ENCODE measurements around the gene CEMIP. TPM values are rescaled to one million over a fixed set of nuclear protein-coding genes. Genes with fewer than 3 reads are reported as not detected.

Gene CEMIP
- total RNA-seq, 1 donor from 2014 or later, result 3.6 TPM

DNA sequence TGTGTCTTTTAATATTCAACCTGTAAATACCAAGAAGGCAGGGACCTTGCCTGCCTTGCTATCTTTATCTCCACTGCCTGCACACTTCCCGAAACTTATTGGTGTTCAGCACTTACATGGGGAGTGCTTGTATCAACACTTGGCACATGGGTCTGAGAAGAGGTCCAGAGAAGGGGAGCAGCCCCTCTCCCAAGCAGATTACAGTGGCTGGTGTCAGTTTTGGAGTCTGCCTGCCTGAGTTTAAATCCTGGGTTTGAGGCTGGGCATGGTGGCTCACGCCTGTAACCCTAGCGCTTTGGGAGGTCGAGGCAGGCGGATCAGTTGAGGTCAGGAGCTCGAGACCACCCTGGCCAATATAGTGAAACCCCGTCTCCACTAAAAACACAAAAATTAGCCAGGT, 190.1 kb downstream of the CEMIP start:
- H3K27me3 ChIP-seq (ENCODE audit: insufficient read depth, low read length), result no peaks in the 10 kb centered on the region
- H3K4me3 ChIP-seq (ENCODE audit: insufficient read depth, low read depth, low read length), result no peak overlapping the region
- H3K4me1 ChIP-seq (ENCODE audit: insufficient read depth, low read length), result peaks cover 8% of the 10 kb centered on the region
- no peak overlapping the region for H3K9ac ChIP-seq (ENCODE audit: low read length)
- Mint-ChIP-seq H3K4me1 (ENCODE audit: low read depth, unreplicated experiment) (peaks cover 14% of the 10 kb centered on the region), H3K9me3 (ENCODE audit: unreplicated experiment) (peaks cover 8% of the 10 kb centered on the region), H3K4me3 (ENCODE audit: unreplicated experiment) (no peak overlapping the region), H3K36me3 (ENCODE audit: low read depth, unreplicated experiment) (peaks cover 10% of the 10 kb centered on the region), H3K27ac (ENCODE audit: unreplicated experiment) (no peak overlapping the region), H3K27me3 (ENCODE audit: low read depth, unreplicated experiment) (no peaks in the 10 kb centered on the region)
- no peak for FAIRE-seq
- no peak for TF ChIP-seq EZH2 (IDR thresholded peaks at IDR 0.05; ENCODE audit: insufficient read depth, low read length)
- no peak for TF ChIP-seq CTCF (IDR thresholded peaks at IDR 0.05; ENCODE audit: insufficient read depth, low read depth, low read length)
- H2AFZ ChIP-seq (ENCODE audit: low read depth, low read length), result no peak overlapping the region
- DNase-seq (ENCODE audit: low read depth), result no peak
- no peak overlapping the region for H3K27ac ChIP-seq (ENCODE audit: low read depth, low read length)
- no peak overlapping the region for H3K4me2 ChIP-seq (ENCODE audit: low read length)
- peaks cover 3% of the 10 kb centered on the region for H3K36me3 ChIP-seq (ENCODE audit: insufficient read depth, low read length)
- H3K9me3 ChIP-seq (ENCODE audit: insufficient read depth, low read depth, low read length), result no peaks in the 10 kb centered on the region
- peaks cover 31% of the 10 kb centered on the region for H4K20me1 ChIP-seq (ENCODE audit: insufficient read depth, low read length)
- peaks cover 6% of the 10 kb centered on the region for H3K79me2 ChIP-seq (ENCODE audit: insufficient read depth, low read length)

DNA sequence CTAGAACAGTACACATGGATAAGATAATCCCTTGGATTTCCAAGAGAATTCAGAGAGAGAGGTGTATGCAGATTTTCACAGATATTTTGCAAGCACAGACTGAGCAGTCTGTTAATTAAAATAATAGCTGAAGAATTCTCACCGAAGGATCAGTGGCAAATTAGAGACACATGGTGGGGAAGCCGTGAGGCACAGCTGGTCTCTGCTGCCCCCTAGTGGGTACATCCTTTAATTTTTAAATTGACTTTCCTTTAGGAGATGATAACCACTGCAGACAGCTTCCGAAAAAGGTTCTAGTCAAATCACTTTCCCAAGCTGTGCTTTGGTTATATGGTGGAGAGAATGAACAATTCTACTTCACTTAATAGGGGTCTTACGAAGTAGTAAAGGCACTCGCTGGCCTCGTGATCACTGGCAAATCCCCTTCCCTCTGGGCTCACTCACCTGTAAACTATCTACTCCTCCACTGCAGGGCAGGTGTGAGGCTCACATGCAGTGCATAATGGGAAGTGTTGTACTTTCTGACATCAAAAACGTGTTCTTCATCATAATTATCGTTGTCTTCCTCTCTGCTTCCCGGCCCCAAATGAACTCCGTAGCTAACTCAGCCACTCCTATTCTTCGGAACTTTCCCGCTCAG, 191.0 kb downstream of the CEMIP start:
- H3K27ac Mint-ChIP-seq (ENCODE audit: unreplicated experiment), result no peak overlapping the region
- Histone ChIP-seq H2AFZ (ENCODE audit: low read depth, low read length) (no peak overlapping the region), H3K9me3 (ENCODE audit: insufficient read depth, low read depth, low read length) (no peaks in the 10 kb centered on the region), H3K4me1 (ENCODE audit: insufficient read depth, low read length) (peaks cover 8% of the 10 kb centered on the region), H3K4me3 (ENCODE audit: insufficient read depth, low read depth, low read length) (no peak overlapping the region), H3K9ac (ENCODE audit: low read length) (no peak overlapping the region), H3K79me2 (ENCODE audit: insufficient read depth, low read length) (peaks cover 6% of the 10 kb centered on the region), H4K20me1 (ENCODE audit: insufficient read depth, low read length) (peaks cover 35% of the 10 kb centered on the region), H3K27me3 (ENCODE audit: insufficient read depth, low read length) (no peaks in the 10 kb centered on the region), H3K4me2 (ENCODE audit: low read length) (no peak overlapping the region), H3K27ac (ENCODE audit: low read depth, low read length) (no peak overlapping the region), H3K36me3 (ENCODE audit: insufficient read depth, low read length) (peaks cover 3% of the 10 kb centered on the region)
- peaks cover 14% of the 10 kb centered on the region for H3K4me1 Mint-ChIP-seq (ENCODE audit: low read depth, unreplicated experiment)
- H3K4me3 Mint-ChIP-seq (ENCODE audit: unreplicated experiment), result no peak overlapping the region
- H3K27me3 Mint-ChIP-seq (ENCODE audit: low read depth, unreplicated experiment), result no peaks in the 10 kb centered on the region
- peaks cover under 1% of the 10 kb centered on the region for H3K9me3 Mint-ChIP-seq (ENCODE audit: unreplicated experiment)
- H3K36me3 Mint-ChIP-seq (ENCODE audit: low read depth, unreplicated experiment), result peaks cover 8% of the 10 kb centered on the region
- TF ChIP-seq EZH2 (IDR thresholded peaks at IDR 0.05; ENCODE audit: insufficient read depth, low read length) (no peak), CTCF (IDR thresholded peaks at IDR 0.05; ENCODE audit: insufficient read depth, low read depth, low read length) (peak; percentile 76)
- DNase-seq (ENCODE audit: low read depth) (no peak), FAIRE-seq (peak; percentile 29)

DNA sequence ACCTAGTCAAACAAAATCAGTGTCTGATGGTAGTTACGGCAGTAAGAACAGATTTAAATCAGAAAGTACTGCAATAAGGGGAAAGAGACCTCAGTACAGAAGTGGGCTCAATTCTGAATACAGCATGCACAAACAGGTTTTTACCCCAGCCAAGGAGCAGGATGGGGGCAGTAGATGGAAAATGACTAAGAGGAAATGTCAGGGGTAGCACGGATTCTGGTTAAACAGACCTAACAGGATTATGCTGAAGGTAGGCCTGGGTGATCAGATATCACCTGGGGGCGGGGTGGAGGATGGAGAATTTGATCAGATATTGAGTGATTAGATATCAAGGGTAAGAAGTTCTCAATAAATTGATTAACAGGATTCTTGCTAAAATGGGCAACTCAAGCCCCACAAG, 191.5 kb downstream of the CEMIP start:
- H3K4me1 Mint-ChIP-seq (ENCODE audit: low read depth, unreplicated experiment), result peaks cover 14% of the 10 kb centered on the region
- no peak overlapping the region for H2AFZ ChIP-seq (ENCODE audit: low read depth, low read length)
- no peak overlapping the region for H3K27ac Mint-ChIP-seq (ENCODE audit: unreplicated experiment)
- H3K27ac ChIP-seq (ENCODE audit: low read depth, low read length), result no peak overlapping the region
- H3K36me3 ChIP-seq (ENCODE audit: insufficient read depth, low read length), result peaks cover 3% of the 10 kb centered on the region
- FAIRE-seq, result no peak
- H3K27me3 Mint-ChIP-seq (ENCODE audit: low read depth, unreplicated experiment), result no peaks in the 10 kb centered on the region
- H3K36me3 Mint-ChIP-seq (ENCODE audit: low read depth, unreplicated experiment), result peaks cover 4% of the 10 kb centered on the region
- no peak overlapping the region for H3K9ac ChIP-seq (ENCODE audit: low read length)
- H3K4me2 ChIP-seq (ENCODE audit: low read length), result no peak overlapping the region
- no peak overlapping the region for H3K4me3 ChIP-seq (ENCODE audit: insufficient read depth, low read depth, low read length)
- no peak for DNase-seq (ENCODE audit: low read depth)
- H3K27me3 ChIP-seq (ENCODE audit: insufficient read depth, low read length), result no peaks in the 10 kb centered on the region
- no peak overlapping the region for H3K4me3 Mint-ChIP-seq (ENCODE audit: unreplicated experiment)
- peaks cover 11% of the 10 kb centered on the region for H3K79me2 ChIP-seq (ENCODE audit: insufficient read depth, low read length)
- H4K20me1 ChIP-seq (ENCODE audit: insufficient read depth, low read length), result peaks cover 38% of the 10 kb centered on the region
- H3K9me3 ChIP-seq (ENCODE audit: insufficient read depth, low read depth, low read length), result no peaks in the 10 kb centered on the region
- H3K9me3 Mint-ChIP-seq (ENCODE audit: unreplicated experiment), result no peaks in the 10 kb centered on the region
- H3K4me1 ChIP-seq (ENCODE audit: insufficient read depth, low read length), result peaks cover 8% of the 10 kb centered on the region
- TF ChIP-seq EZH2 (IDR thresholded peaks at IDR 0.05; ENCODE audit: insufficient read depth, low read length) (no peak), CTCF (IDR thresholded peaks at IDR 0.05; ENCODE audit: insufficient read depth, low read depth, low read length) (no peak)
